Effector memory CD4-positive, alpha-beta T cell (primary cell): ENCODE data around the gene CABP5.
"Not testable (repeated sequence)": the region's sequence is repeated elsewhere in the genome, so short reads cannot be mapped to it uniquely, and the experiment has no call there.

ENCODE experiments used
- DNase-seq, 3 donors: peaks; one replicate each; pipeline ENCODE4 v3.0.0-alpha.2; 2020
- H3K27ac ChIP-seq: 2 replicates; pipeline ENCODE4 v1.7.0; 2013; ENCODE audit warnings: mild to moderate bottlenecking, low read length, moderate library complexity; ENCODE audit not compliant: insufficient read depth, poor library complexity, severe bottlenecking
- H3K27me3 ChIP-seq: replicated peaks from 2 replicates; pipeline ENCODE4 v1.7.0; 2013; ENCODE audit warnings: mild to moderate bottlenecking, low read length; ENCODE audit not compliant: insufficient read depth, control insufficient read depth, poor library complexity, severe bottlenecking
- H3K36me3 ChIP-seq: 2 replicates; pipeline ENCODE4 v1.7.0; 2013; ENCODE audit warnings: mild to moderate bottlenecking, low read length, moderate library complexity; ENCODE audit not compliant: control insufficient read depth, insufficient read depth
- H3K4me1 ChIP-seq: 2 replicates; pipeline ENCODE4 v1.7.0; 2013; ENCODE audit warnings: low read length, mild to moderate bottlenecking; ENCODE audit not compliant: control insufficient read depth, insufficient read depth, poor library complexity, severe bottlenecking
- H3K4me3 ChIP-seq: 2 replicates; pipeline ENCODE4 v1.7.0; 2013; ENCODE audit warnings: low read length, low read depth, mild to moderate bottlenecking; ENCODE audit not compliant: insufficient read depth, poor library complexity, severe bottlenecking
- H3K9me3 ChIP-seq: 2 replicates; pipeline ENCODE4 v1.7.0; 2013; ENCODE audit warnings: mild to moderate bottlenecking, low read length, moderate library complexity; ENCODE audit not compliant: control insufficient read depth
- total RNA-seq, 3 donors: gene quantifications; one replicate each; lab custom pipeline; 2026; lab: John Stamatoyannopoulos, UW

The CABP5 gene
- total RNA-seq: 0 reads per million in 3 donors

- DNase-seq: no peak
- Histone ChIP-seq H3K36me3 (no peaks in the 10 kb centered on the region), H3K27me3 (no peaks in the 10 kb centered on the region), H3K9me3 (no peaks in the 10 kb centered on the region), H3K4me1 (no peaks in the 10 kb centered on the region), H3K4me3 (no peak within 1 kb of the TSS), H3K27ac (no peak within 1 kb of the TSS)
Observed at GRCh38 chr19:48043675-48044258, at the start of gene CABP5. Gene CABP5 (minus strand): TSS chr19:48044079. CDS start chr19:48043922, 157 bp downstream.

DNA sequence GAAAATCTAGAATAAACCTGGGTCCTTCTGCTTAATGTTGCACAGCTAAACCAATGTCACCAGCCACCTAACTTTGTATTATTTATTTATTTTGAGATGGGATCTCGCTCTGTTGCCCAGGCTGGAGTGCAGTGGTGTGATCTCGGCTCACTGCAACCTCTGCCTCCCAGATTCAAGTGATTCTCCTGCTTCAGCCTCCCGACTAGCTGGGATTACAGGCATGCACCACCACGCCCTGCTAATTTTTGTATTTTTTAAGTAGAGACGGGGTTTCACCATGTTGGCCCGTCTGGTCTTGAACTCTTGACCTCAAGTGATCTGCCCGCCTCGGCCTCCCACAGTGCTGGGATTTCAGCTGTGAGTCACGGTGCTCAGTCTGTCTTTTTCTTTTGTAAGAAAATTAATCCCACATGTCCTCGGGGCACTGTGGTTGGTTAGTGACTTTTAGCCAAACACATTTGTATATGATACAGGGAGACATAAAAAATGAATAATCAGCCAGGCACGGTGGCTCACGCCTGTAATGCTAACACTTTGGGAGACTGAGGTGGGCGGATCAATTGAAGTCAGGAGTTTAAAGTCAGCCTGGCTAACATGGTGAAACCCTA, 47.3 kb upstream of the CABP5 start:
- not testable (repeated sequence) for H3K27me3 ChIP-seq, H3K4me3 ChIP-seq, DNase-seq, H3K4me1 ChIP-seq, H3K36me3 ChIP-seq, H3K27ac ChIP-seq, H3K9me3 ChIP-seq

- H3K36me3 ChIP-seq: no peaks in the 10 kb centered on the region
- no peaks in the 10 kb centered on the region for H3K9me3 ChIP-seq
- H3K4me3 ChIP-seq: no peak overlapping the region
- H3K4me1 ChIP-seq: no peaks in the 10 kb centered on the region
- H3K27ac ChIP-seq: no peak overlapping the region
- H3K27me3 ChIP-seq: no peaks in the 10 kb centered on the region
- no peak for DNase-seq
Observed at GRCh38 chr19:48090281-48090802, 46.5 kb upstream of the CABP5 start.

- not testable (repeated sequence) for H3K4me3 ChIP-seq, H3K27ac ChIP-seq, H3K4me1 ChIP-seq, H3K9me3 ChIP-seq, H3K27me3 ChIP-seq, H3K36me3 ChIP-seq, DNase-seq
Observed at GRCh38 chr19:48088991-48089390, 45.1 kb upstream of the CABP5 start.

DNA sequence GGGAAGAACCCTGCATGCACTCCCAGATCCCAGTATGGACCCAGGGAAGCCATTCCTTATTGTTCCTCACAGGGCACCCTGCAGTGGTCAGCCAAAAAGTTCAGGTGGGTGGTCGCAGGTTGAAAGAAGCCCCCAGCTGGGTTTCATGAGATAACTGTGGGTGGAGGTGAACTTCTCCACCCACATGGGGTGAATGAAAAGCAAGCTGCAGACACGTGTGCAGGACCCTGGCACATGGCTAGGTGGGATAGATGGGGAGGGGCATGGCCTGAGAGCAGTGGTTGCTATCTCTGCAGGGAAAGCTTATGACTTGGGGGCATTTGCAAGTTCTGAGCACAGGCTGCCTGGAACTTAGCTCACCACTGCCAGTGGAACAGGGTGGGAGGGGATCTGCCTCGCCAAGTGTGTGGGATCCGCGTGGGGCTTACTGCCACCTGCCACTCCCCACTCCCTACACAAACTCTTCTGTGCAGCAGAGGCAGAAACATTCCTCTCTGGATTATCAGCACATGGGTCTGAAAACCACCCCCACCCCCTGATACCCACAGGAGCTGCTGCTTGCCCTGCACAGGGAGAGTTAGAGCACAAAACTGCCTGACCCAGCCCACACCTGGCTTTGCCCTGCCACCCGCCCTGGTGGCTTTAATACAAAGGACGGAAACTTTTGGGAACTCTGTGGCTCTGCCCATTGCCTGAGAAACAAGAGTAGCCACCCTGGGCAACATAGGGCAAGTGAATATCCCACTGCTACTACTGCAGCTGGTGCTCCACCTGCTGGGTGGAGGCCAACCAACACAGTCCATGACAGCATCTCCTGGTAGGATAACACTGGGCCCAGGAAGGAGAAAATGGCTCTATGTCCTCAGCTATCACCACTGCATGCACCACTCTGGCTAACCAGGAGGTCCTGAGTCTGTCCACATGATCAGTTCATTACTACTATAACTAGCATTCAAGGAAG, 42.3 kb upstream of the CABP5 start:
- H3K9me3 ChIP-seq: no peaks in the 10 kb centered on the region
- H3K4me3 ChIP-seq: no peak overlapping the region
- H3K27me3 ChIP-seq: no peaks in the 10 kb centered on the region
- no peak overlapping the region for H3K27ac ChIP-seq
- no peak for DNase-seq
- no peaks in the 10 kb centered on the region for H3K4me1 ChIP-seq
- H3K36me3 ChIP-seq: no peaks in the 10 kb centered on the region

DNA sequence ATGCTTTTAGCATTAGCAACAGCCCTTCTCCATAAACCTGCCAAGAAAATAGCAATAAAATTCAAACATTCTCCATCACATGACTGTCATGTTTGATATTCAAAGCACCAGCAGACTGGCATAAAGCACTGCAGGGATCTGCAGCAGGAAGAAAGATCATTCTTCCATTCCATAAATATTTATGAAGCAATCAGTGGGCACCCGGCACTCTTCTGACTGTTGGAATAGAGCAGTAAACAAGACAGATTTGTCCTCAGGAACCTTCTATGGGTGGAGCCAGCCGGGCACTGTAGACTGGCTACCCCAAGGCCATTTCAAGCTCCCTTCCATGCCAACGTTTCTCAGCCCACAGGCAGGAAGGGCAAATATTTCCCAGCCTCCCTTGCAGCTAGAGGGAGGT, 41.2 kb upstream of the CABP5 start:
- H3K27ac ChIP-seq: no peak overlapping the region
- DNase-seq: no peak
- H3K4me1 ChIP-seq: no peaks in the 10 kb centered on the region
- H3K36me3 ChIP-seq: no peaks in the 10 kb centered on the region
- no peaks in the 10 kb centered on the region for H3K27me3 ChIP-seq
- no peaks in the 10 kb centered on the region for H3K9me3 ChIP-seq
- H3K4me3 ChIP-seq: no peak overlapping the region

DNA sequence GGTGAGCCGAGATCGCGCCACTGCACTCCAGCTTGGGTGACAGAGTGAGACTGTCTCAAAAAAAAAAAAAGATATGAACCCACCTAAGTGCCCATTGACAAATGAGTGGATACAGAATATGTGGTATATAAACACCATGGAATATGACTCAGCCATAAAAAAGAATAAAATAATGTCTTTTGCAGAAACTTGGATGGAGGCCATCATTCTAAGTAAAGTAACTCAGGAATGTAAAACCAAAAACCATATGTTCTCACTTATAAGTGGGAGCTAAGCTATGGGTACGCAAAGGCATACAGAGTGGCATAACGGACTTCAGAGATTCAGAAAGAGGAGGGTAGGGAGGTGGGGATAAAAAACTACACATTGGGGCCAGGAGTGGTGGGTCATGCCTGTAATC, 37.2 kb upstream of the CABP5 start:
- Histone ChIP-seq H3K9me3 (no peaks in the 10 kb centered on the region), H3K4me1 (no peaks in the 10 kb centered on the region), H3K4me3 (no peak overlapping the region), H3K36me3 (no peaks in the 10 kb centered on the region), H3K27ac (no peak overlapping the region), H3K27me3 (no peaks in the 10 kb centered on the region)
- no peak for DNase-seq

- not testable (repeated sequence) for H3K36me3 ChIP-seq, H3K9me3 ChIP-seq, H3K4me3 ChIP-seq, H3K4me1 ChIP-seq, H3K27me3 ChIP-seq, H3K27ac ChIP-seq, DNase-seq
Observed at GRCh38 chr19:48070177-48070769, 26.4 kb upstream of the CABP5 start.

DNA sequence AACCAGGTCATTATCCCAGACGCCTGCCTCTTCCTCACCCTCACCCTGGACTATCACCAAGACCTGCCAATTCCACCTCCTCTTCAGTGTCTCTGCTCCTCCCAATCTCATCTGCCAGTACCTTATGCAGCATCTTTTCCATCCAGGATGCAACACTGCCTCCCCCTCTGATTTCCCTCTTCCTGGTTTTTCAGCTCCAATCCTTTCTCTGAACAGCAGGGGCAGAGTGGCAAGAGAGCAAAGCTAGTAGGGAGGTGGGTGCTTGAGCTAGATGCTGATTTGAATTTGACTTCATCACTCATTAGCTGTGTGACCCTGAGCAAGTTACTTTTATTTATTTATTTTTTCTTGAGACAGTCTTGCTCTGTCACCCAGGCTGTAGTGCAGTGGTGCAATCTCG, 25.6 kb upstream of the CABP5 start:
- H3K36me3 ChIP-seq: no peaks in the 10 kb centered on the region
- DNase-seq: no peak

More for the DNA sequence above, 25.6 kb upstream of the CABP5 start:
- H3K9me3 ChIP-seq: no peaks in the 10 kb centered on the region
- H3K27me3 ChIP-seq: no peaks in the 10 kb centered on the region
- no peak overlapping the region for H3K27ac ChIP-seq
- no peak overlapping the region for H3K4me3 ChIP-seq
- H3K4me1 ChIP-seq: no peaks in the 10 kb centered on the region
